Suprapubic skin (tissue), 3 donors: Measurements from ENCODE around the gene PTH2R.
"Not testable (repeated sequence)": the region's sequence is repeated elsewhere in the genome, so short reads cannot be mapped to it uniquely, and the experiment has no call there.

Experiments used
- EP300 ChIP-seq: sonication (generic); formaldehyde crosslinking; IDR thresholded peaks from one replicate; pipeline ENCODE4 v1.6.1; 2017; ENCODE audit warnings: antibody characterized with exemption
- POLR2A ChIP-seq, 2 donors: fragments of 450-650 bp; IDR thresholded peaks; one replicate each; pipeline ENCODE4 v1.6.1; 2017; ENCODE audit warnings: antibody characterized with exemption in 2 of 2, mild to moderate bottlenecking in 2 of 2, moderate library complexity in 2 of 2
- TF ChIP-seq, protein P1 (sequence below), 2 donors: fragments of 200-600 bp in 1 of 2; fragments of 450-650 bp in 1 of 2; sonication (generic) in 1 of 2; IDR thresholded peaks; one replicate each; pipeline ENCODE4 v1.5.1; 2016 to 2019; ENCODE audit warnings: antibody characterized with exemption in 2 of 2, mild to moderate bottlenecking in 1 of 2, moderate library complexity in 1 of 2

DNA sequence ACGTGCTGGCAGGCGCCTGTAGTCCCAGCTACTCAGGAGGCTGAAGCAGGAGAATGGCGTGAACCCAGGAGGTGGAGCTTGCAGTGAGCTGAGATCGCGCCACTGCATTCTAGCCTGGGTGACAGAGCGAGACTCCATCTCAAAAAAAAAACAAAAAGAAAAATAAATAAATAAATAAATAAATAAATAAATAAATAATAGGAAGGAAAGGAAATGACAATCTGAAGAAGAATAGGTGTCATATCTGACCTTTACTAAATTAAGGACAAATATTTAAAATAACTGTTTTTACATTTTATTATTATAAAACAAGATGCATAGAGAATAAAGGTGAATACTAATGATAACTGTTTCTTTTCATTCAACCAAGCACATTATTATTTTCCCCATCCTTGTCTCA lies 40.9 kb downstream of the PTH2R start:
- TF ChIP-seq EP300; POLR2A (IDR thresholded peaks at IDR 0.05): not testable (repeated sequence)
- TF ChIP-seq, protein P1, sequence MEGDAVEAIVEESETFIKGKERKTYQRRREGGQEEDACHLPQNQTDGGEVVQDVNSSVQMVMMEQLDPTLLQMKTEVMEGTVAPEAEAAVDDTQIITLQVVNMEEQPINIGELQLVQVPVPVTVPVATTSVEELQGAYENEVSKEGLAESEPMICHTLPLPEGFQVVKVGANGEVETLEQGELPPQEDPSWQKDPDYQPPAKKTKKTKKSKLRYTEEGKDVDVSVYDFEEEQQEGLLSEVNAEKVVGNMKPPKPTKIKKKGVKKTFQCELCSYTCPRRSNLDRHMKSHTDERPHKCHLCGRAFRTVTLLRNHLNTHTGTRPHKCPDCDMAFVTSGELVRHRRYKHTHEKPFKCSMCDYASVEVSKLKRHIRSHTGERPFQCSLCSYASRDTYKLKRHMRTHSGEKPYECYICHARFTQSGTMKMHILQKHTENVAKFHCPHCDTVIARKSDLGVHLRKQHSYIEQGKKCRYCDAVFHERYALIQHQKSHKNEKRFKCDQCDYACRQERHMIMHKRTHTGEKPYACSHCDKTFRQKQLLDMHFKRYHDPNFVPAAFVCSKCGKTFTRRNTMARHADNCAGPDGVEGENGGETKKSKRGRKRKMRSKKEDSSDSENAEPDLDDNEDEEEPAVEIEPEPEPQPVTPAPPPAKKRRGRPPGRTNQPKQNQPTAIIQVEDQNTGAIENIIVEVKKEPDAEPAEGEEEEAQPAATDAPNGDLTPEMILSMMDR (IDR thresholded peaks at IDR 0.05): not testable (repeated sequence)
